GM12801 (cell line): ENCODE results near the gene SH3BGRL3.

Experiments used
- CTCF ChIP-seq: IDR thresholded peaks from one replicate; pipeline ENCODE4 v1.5.1; 2011; ENCODE audit warnings: control low read depth; ENCODE audit not compliant: insufficient read length; ENCODE audit errors: extremely low read depth

The SH3BGRL3 gene

GRCh38 chr1:26305667-26306289, 25.9 kb downstream of the SH3BGRL3 start:
- no peak for TF ChIP-seq CTCF

GRCh38 chr1:26306290-26307229, 26.7 kb downstream of the SH3BGRL3 start, which contains the start of gene UBXN11:
UBXN11 (minus strand) TSS chr1:26306636; CDS start chr1:26302883, 3,753 bp downstream.
- no peak for TF ChIP-seq CTCF

GRCh38 chr1:26307363-26307781, 27.5 kb downstream of the SH3BGRL3 start:
- TF ChIP-seq CTCF, result no peak

- TF ChIP-seq CTCF, result no peak
Observed at GRCh38 chr1:26314501-26314900, 34.6 kb downstream of the SH3BGRL3 start.

- TF ChIP-seq CTCF, result no peak
Observed at GRCh38 chr1:26315874-26316850, 36.3 kb downstream of the SH3BGRL3 start.

- no peak for TF ChIP-seq CTCF
Observed at GRCh38 chr1:26317146-26317545, 37.3 kb downstream of the SH3BGRL3 start.
